NOMO-1 treated with dmso at 0.1 percent for 144 hours (cell line): ENCODE data around the gene ACADVL.

ENCODE experiments used
- DNase-seq: peaks from one replicate; lab custom pipeline; 2025; ENCODE audit not compliant: unreplicated experiment; lab: John Stamatoyannopoulos, UW

The ACADVL gene

DNA sequence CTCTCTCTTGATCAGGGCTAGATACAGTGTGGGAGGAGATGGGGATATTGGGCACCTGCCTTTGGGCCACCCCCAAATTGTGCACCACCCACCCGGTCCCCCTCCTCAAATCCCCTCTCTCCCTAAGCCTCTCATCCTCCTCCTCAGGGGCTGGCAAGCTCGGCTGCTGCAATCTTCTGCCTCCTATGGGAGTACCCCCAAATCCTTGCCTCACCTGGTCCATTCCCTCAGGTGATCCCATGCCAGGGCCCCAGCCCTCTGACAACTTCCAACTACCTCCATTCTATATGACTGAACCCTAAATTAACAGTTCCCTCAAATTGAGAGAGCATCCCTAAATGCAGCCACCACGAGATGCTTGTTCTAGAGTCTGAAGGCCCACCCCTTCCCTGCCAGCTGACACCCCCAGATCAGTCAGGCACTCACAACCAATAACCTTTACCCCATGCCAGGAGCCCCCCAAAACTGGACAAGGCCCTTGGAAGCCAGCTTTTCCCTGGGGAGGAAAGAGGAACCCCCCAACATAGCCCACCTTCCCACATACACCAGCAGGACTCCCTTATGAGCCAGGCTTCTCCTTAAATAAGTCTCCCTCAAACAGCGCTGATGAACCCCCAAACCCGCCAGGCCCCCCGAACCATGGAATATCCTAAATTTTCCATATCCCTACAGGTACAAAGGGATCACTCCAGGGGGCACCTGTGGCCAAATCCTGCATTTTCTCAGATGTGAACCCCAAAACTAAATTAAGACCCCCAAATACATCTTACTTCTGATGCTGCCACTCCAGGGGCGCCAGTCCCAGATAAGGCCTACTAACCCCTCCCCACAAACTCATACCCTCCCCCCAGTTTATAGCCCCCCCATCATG is 3.3 kb upstream of the ACADVL start:
- no peak for DNase-seq

DNA sequence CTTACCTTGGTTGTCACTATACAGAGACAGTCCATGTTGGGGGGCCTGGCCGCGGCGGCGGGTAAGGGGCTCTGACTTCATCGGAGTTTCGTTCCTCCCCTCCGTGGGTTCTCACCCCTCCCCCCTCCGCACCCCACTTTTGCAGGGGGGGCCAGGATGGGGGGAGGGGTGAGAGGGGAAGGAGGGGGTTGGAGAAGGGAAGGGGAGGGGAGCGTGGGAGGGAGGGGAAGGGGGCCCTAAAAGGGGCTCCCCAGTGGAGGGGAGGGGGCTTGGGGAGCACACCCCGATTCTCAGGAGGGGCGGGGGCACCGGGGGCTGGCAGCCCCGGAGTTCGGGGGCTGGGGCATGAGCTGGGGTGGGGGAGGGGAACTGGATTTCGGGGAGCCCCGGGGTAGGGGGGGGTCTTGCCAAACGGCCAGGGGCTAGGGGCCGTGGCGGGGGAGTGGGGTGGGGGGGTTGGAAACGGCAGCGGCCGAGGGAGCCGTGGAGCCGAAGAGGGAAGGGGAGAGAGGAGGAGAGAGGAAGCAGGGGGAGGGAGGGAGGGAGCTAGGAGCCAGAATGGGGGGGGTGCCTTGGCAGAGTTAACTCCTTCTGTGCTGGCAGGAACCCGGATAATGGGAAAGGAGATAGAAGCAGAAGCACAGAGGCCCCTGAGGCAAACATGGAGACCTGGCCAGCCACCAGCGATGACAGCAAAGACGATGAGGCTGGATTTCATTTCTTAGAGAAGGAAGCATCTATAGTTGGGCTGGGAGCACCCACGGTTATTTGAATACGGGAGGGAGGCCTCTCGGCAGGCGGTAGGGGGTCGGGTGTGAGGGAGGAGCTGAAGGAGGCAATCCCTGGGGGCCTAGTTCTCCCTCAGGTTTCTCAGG is 2.4 kb upstream of the ACADVL start:
- peak; percentile 64 for DNase-seq

DNA sequence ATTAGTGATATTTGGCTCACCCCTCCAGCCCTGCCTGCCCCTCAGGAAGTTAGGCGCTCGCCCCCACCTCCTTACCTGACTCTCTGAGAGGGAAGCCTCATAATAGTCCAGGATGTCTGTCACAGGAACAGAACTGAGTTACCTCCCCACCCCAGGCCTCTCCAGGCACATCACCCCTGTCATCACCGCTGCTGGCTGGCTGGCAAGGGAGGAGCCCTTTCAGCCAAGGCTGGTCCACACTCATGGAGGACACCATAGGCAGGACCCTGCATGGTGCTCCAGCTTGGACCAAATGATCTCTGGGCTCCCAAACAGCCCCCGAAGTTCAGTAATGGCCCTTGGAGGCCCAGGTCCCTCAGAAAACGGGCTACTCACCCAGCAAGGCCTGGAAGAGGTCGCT is 1.6 kb upstream of the ACADVL start:
- no peak for DNase-seq

DNA sequence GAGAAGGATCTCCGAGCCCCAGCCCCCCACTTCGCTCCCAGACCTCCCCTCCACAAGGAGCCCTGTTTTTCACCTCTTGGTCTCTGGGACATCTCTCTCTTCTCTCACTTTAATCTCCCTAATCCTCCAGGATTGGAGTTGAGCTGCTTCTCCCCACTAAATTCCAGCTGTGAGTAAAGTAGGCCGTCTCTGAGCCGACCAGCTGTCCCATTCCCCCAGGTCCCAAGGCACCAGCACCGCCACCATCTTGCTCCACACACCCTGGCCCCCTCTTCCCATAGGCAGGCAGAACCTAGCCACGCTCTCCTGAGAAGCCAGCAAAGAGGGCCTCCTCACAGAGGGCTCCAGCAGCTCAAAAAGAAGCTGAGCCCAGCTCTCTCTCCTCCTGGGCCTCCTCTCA is 980 bp upstream of the ACADVL start:
- DNase-seq, result no peak

DNA sequence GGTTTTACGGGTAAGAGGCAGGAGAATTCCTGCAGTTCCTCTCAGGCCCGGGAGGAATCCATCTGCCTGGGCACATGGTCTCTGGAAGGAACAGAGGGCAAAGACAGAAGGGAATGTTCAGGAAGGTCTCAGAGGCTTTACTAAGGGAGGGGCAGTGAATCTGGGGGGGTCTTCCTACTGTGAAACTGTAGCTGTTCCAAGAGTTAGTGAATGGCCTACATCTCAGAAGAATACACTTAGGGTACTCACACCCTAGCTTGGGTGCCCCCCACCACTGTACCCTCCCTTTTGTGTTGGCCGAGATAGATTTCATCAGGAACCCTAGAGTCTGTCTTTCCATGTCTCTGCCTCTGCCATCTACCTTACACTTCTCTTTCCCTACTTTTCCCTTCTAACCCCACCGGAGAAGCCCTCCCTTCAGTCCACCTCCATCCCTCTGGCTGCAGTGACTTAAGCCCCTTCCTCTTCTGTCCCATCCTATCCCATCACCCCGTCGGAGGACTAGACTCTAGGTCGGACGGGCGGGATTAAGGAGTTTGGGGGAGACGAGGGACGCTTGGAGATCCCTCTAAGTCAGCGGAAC is 418 bp upstream of the ACADVL start:
- no peak for DNase-seq

DNA sequence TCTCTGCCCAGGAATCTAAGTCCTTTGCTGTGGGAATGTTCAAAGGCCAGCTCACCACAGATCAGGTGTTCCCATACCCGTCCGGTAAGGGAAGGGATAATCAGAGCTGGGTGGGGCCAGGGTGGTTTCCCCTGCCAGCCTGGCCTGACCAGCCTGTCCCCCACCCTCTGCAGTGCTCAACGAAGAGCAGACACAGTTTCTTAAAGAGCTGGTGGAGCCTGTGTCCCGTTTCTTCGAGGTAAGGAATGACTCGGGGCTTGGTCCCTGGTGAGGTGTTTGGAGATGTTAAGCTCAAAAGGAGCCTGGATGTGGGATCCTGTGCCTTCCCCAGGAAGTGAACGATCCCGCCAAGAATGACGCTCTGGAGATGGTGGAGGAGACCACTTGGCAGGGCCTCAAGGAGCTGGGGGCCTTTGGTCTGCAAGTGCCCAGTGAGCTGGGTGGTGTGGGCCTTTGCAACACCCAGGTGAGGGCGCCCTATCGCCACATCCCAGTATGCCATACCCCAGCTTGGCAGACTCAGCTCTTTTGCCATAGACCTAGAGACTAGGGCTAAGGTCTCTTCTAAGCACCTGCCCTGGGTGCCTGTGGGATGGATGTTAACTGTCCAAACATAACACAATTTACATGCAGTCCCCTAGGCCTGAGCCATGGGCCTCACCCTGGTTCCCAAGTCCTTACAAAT is 997 bp downstream of the ACADVL start:
- DNase-seq, result peak; percentile 43

DNA sequence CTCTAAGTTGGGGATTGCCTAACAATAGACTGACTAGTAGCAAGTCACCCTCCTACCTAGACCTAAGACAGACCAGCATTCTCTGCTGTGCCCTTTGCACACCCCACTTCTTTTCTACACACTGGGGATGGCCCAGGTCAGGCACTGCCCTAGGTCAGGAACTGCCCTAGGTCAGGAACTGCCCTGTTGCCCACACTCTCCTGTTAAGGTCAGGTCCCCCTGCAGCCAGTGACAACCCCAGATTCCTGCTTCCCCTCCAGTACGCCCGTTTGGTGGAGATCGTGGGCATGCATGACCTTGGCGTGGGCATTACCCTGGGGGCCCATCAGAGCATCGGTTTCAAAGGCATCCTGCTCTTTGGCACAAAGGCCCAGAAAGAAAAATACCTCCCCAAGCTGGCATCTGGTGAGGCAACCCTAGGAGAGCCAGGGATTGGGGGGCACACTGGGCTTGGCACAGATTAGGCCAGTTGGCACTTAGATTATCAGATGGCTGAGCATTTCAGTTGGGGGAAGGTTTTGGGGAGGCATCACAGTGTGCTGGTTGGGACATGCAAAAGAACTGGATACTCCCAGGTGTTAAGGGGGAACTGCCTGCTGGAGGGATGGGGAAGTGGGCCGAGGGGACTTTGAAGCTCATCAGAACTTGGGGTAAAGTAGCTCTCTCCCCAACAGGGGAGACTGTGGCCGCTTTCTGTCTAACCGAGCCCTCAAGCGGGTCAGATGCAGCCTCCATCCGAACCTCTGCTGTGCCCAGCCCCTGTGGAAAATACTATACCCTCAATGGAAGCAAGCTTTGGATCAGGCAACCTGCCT is 1.7 kb downstream of the ACADVL start:
- DNase-seq, result no peak

DNA sequence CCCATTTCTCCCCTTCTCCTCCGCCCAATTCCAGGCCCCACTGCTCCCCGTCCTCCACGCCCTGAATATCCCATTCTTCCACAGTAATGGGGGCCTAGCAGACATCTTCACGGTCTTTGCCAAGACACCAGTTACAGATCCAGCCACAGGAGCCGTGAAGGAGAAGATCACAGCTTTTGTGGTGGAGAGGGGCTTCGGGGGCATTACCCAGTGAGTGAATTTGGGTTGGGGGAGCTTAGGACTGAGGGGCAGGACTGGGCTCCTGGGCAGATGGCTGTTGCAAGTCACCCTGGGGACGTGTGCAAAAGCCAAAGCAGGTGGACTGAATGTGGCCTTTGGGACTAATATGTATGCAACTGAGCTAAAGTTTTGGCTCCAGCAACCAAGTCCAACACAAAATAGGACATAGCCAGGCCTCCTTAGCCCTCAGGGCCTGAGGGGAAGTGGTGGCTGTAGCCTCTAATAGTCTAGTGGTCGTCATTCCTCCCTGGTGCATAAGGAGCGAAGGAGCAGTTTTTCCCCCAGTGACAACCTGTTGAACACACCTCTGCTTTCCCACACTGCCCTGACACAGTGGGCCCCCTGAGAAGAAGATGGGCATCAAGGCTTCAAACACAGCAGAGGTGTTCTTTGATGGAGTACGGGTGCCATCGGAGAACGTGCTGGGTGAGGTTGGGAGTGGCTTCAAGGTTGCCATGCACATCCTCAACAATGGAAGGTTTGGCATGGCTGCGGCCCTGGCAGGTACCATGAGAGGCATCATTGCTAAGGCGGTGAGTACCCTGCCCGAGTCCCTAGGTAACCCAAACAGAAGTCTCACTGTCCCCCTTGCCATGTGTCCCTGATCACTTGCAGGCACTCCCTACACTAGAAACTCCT is 2.6 kb downstream of the ACADVL start:
- no peak for DNase-seq

DNA sequence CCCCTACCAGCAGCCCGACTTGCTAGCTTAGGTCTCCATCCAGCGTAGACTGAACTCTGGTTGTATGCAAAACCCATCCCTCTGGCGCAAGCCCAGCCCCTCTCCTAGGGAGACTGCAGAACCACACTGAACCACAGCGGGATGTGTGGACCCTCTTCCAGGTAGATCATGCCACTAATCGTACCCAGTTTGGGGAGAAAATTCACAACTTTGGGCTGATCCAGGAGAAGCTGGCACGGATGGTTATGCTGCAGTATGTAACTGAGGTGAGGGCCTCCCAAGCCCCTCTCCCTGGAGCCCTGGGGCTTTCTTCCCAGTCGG is 3.2 kb downstream of the ACADVL start:
- DNase-seq, result no peak

DNA sequence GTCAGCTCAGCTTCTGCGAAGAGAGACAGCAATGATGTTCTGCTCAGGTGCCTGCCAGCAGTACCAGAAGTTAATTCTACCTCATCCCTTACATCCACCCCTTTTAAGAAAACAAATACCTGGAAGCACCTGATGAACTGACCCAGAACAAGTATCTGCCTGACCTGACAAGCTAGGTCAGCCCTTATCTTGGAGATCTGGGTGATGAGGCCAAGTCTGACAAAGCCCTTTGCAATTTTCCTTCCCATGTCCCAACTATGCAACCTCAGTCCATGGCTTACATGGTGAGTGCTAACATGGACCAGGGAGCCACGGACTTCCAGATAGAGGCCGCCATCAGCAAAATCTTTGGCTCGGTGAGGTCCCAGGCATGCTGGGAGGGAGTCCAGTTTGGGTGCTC is 3.6 kb downstream of the ACADVL start:
- DNase-seq, result no peak

DNA sequence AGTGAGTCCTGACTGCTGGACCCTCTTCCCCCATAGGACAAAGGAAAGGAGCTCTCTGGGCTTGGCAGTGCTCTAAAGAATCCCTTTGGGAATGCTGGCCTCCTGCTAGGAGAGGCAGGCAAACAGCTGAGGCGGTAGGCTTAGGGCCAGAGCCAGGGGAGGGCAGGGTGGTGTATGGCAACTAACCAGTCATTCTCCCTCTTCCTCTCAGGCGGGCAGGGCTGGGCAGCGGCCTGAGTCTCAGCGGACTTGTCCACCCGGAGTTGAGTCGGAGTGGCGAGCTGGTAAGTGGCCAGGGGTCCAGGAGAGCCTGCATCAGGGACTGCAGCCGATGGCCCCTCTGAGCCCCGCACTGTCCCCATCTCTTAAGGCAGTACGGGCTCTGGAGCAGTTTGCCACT is 4.4 kb downstream of the ACADVL start:
- DNase-seq, result no peak

DNA sequence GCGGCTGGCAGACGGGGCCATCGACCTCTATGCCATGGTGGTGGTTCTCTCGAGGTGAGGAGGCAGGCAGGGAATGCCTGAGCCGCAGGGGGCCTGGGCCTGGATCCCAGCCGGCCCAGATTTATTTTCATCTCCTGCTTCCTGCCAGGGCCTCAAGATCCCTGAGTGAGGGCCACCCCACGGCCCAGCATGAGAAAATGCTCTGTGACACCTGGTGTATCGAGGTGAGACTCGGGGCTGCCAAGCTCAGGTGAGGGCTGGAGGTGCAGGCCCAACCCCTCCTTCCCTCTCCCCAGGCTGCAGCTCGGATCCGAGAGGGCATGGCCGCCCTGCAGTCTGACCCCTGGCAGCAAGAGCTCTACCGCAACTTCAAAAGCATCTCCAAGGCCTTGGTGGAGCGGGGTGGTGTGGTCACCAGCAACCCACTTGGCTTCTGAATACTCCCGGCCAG is 4.9 kb downstream of the ACADVL start:
- DNase-seq, result no peak

DNA sequence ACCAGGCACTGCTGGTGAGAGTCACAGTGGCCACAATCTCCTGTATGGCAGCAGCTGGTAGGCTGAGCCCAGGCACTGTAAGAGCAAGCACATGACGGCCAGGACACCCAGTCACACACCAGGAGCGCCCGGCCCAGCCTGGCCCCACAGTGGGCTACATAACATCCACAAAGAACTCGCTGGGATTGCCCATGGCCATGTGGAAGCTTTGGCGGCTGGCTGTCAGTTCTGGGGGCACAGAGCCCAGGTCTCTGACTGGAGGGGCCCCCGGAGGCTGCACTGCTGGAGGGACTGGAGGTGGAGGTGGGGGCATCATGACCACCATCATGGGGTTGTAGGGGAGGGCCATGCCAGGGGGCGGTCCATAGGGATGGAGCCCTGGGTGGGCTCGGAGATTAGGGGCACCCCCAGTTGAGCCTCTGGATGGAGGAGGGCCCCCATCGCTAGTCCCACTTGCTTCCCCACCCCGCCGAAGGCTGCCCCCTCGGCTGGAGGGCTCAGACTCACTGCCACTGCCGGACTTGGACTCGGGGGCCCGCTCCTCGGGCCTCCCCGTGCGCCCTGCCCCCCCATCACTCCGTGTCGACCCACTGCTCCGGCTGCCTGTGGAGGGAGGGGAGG is 6.1 kb downstream of the ACADVL start:
- no peak for DNase-seq

DNA sequence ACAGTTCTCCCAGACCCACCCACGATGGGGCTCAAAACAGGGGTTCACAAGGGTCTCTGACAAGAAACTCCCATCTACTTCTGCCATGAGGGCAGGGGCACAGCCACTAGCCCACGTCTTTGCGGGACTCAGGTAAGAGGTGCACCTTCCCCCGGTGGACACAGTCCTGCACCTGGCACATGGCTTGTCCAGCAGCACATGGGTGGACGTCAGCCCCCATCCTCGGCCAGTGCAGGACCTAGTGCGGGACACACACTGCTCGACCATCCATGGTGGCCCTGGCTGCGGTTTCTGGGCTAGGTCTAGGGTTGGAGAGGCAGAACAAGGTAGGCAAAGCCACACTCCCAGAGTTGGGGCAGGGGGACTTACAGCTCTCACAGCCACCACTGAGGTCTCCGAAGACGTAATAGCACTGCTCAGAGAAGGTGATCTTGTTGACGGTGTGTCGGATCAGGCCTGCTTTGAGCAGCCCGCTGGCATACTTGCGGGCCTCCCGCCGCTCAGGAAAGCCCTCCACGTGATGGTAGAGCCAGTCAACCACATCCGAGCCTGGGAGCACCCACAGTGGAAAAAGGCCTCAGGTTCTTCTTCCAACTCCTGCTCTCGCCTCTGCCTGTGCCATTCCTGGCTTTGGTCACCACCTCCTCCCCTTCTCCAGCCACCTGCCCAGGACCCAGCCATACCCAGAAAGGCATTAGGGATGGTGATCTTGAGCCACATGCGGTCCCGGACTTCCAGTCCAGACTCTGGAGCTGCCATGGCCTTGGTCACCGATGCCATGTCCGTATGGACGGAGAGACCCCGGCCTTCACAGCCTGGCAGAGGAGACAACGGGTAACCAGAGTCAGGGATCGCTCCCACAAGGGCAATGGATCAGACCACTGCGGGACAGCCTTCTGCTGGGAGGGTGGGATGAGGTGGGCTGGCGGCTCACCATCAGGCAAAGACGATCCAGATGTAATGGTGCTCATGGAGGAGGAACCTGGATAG is 7.3 kb downstream of the ACADVL start:
- DNase-seq, result no peak

DNA sequence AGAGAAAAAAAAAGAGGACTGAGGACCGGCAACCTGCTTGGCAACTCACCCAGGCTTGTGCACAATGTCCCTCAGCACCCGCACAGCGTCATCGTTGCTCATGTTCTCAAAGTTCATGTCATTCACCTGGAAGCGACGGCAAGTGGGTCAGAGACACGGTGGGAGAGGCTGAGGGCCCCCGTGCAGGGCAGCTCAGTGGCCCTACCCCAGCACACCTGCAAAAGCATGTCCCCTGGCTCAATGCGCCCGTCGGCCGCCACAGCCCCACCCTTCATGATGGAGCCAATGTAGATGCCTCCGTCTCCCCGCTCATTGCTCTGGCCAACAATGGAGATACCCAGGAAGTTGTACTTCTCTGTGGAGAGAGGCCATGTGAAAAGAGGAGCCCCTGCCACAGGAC is 9.2 kb downstream of the ACADVL start:
- no peak for DNase-seq

DNA sequence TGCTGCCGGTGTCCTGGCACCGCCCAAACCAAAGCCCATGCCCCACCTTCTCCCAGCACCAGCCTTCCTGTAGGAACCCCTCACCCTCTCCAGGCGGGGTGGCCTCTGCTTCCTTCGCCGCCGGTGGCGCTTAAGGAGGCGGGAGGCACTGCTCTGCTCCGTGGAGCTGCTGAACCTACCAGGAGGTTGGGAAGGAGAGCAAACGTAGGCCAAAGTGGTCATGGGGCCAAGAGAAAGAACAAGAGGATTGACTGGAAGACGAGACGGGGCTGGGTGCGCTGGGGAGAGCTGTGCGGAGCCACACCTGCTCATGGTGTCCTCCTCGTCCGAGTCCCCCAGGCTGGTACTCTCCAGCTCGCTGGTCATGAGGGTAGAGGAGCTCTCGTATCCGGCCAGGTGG is 9.8 kb downstream of the ACADVL start:
- no peak for DNase-seq

DNA sequence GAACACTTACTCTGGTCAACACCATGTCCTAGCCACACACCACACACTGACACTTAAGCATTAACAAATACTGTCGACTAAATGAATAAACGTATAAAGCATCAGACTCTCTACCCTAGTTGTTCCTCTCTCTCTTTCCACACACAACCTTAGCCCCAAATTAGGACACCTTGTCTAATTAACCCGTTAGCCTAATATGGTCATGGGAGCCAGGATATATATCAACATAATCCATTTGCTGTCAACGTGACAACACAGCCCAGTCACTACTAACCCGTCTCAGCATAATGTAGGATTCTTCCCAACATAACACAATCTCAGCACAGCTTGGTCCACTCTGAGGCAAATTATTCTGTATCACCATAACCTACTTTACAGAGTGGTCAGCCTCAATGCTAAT is 12.4 kb downstream of the ACADVL start:
- no peak for DNase-seq

DNA sequence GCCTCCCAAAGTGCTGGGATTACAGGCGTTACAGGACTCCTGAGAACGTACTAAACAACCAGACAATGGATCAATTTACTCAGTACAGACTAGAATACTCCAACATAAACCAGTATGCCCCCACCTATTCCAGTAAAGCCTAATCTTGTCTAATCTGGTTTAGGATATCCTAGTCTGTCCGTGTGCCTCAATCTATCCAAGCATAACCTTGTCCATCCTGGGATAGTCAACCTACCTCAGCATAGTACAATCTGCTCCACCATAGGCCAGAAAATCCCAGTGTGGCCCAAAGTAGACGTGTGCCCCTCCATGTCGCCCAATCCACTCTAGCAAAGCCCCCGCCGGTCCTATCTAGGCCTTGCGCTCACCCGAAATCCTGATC is 14.0 kb downstream of the ACADVL start:
- no peak for DNase-seq
